Suppressor macrophage (primary cell): ENCODE data around the gene SLIRP.
"Not testable (repeated sequence)": the region's sequence is repeated elsewhere in the genome, so short reads cannot be mapped to it uniquely, and the experiment has no call there.

Experiments
- DNase-seq, 4 experiments: peaks; one replicate each; pipeline ENCODE4 v3.0.0-alpha.2; 2020 to 2022

The SLIRP gene

GRCh38 chr14:77746064-77746702, 38.3 kb downstream of the SLIRP start:
- no peak for DNase-seq

GRCh38 chr14:77747425-77747824, 39.5 kb downstream of the SLIRP start:
- not testable (repeated sequence) for DNase-seq

GRCh38 chr14:77752266-77752665, 44.4 kb downstream of the SLIRP start:
- DNase-seq = no peak

- DNase-seq = no peak
These were observed 45.1 kb downstream of the SLIRP start for GRCh38 chr14:77752799-77753516.

- DNase-seq = peak; percentile 93 to 97 (median 97)
These were observed 52.7 kb downstream of the SLIRP start, which contains the start of gene SNW1 for GRCh38 chr14:77760381-77761204. TSS of gene SNW1 (minus strand) at chr14:77761156. CDS start at chr14:77761127, 29 bp downstream.

GRCh38 chr14:77761205-77761931, 53.5 kb downstream of the SLIRP start:
- peak; percentile 63 to 80 (median 76) for DNase-seq

GRCh38 chr14:77763316-77763715, 55.4 kb downstream of the SLIRP start:
- no peak for DNase-seq

- no peak for DNase-seq
These were observed 56.1 kb downstream of the SLIRP start for GRCh38 chr14:77763978-77764377.
